Fibroblast of lung (primary cell): ENCODE results near the gene DDI2. TPM values are rescaled to one million over a fixed set of nuclear protein-coding genes. Genes with fewer than 3 reads are reported as not detected.

ENCODE experiments used
- DNase-seq, 2 donors: peaks; one replicate each; pipeline versions ENCODE4 v3.0.0 to v3.0.0-alpha.2; 2010; ENCODE audit warnings: low read depth in 2 of 2
- H2AFZ ChIP-seq: 2 replicates; pipeline ENCODE4 v1.5.1; 2012; ENCODE audit warnings: low read length, control low read depth, inconsistent platforms
- H3K27ac ChIP-seq: 2 replicates; pipeline ENCODE4 v1.5.1; 2011; ENCODE audit warnings: low read length, control low read depth; ENCODE audit not compliant: insufficient read depth
- H3K27me3 ChIP-seq: 2 replicates; pipeline ENCODE4 v1.5.1; 2011; ENCODE audit warnings: mild to moderate bottlenecking, low read length; ENCODE audit not compliant: control insufficient read depth, insufficient read depth
- H3K36me3 ChIP-seq: 2 replicates; pipeline ENCODE4 v1.5.1; 2011; ENCODE audit warnings: low read length; ENCODE audit not compliant: control insufficient read depth, insufficient read depth
- H3K4me1 ChIP-seq: 2 replicates; pipeline ENCODE4 v1.5.1; 2011; ENCODE audit warnings: low read length; ENCODE audit not compliant: control insufficient read depth, insufficient read depth; ENCODE audit errors: extremely low read depth
- H3K4me2 ChIP-seq: 2 replicates; pipeline ENCODE4 v1.5.1; 2011; ENCODE audit warnings: low read length, control low read depth; ENCODE audit not compliant: insufficient read depth; ENCODE audit errors: extremely low read depth
- H3K4me3 ChIP-seq, 4 experiments: fragments of 200-600 bp in 1 of 4; sonication (generic) in 1 of 4; replicated peaks in 1 of 4; 2 replicates each; pipeline ENCODE4 v1.5.1; 2011 to 2016; ENCODE audit warnings: low read length in 4 of 4, low read depth in 3 of 4, mild to moderate bottlenecking in 3 of 4, control low read depth in 2 of 4, inconsistent platforms in 1 of 4, mixed read lengths in 1 of 4; ENCODE audit not compliant: insufficient read depth in 1 of 4; ENCODE audit errors: control extremely low read depth in 1 of 4
- H3K79me2 ChIP-seq: 2 replicates; pipeline ENCODE4 v1.5.1; 2012; ENCODE audit warnings: mild to moderate bottlenecking, low read length, inconsistent platforms; ENCODE audit not compliant: control insufficient read depth, insufficient read depth
- H3K9ac ChIP-seq: 2 replicates; pipeline ENCODE4 v1.5.1; 2011; ENCODE audit warnings: mild to moderate bottlenecking, low read length, control low read depth; ENCODE audit not compliant: insufficient read depth
- H3K9me3 ChIP-seq: 2 replicates; pipeline ENCODE4 v1.5.1; 2012; ENCODE audit warnings: low read depth, low read length; ENCODE audit not compliant: control insufficient read depth, insufficient read depth
- H4K20me1 ChIP-seq: 2 replicates; pipeline ENCODE4 v1.5.1; 2011; ENCODE audit warnings: low read length; ENCODE audit not compliant: control insufficient read depth, insufficient read depth; ENCODE audit errors: extremely low read depth
- EZH2 ChIP-seq: IDR thresholded peaks from 2 replicates; pipeline ENCODE4 v1.5.1; 2012; ENCODE audit warnings: low read length, control low read depth, mild to moderate bottlenecking; ENCODE audit errors: missing control alignments
- polyA plus RNA-seq, 2 donors: library from polyadenylated mRNA; depleted of rRNA in 1 of 2; stranded (reverse) in 1 of 2; unstranded in 1 of 2; fragments of >200 nt; gene quantifications; 2 replicates each; pipeline ENCODE4 v1.2.1, GENCODE V29; 2011 to 2012; ENCODE audit warnings: missing spikeins in 1 of 2
- total RNA-seq: library from RNA; depleted of rRNA; stranded (reverse); fragments of >200 nt; gene quantifications from 2 replicates; pipeline ENCODE4 v1.2.1, GENCODE V29; 2014
- TF ChIP-seq, protein P1 (sequence below), 2 donors: IDR thresholded peaks in 1 of 2; conservative IDR thresholded peaks in 1 of 2; 1 replicate in 1 of 2; 2 replicates in 1 of 2; pipeline ENCODE4 v1.5.1; 2011 to 2012; ENCODE audit warnings: low read length in 2 of 2, control low read depth in 1 of 2, inconsistent platforms in 1 of 2, low read depth in 1 of 2, mild to moderate bottlenecking in 1 of 2

DDI2 gene
- total and polyA plus RNA-seq, 2 donors (not counting 1 experiment from before 2014, with no cell fraction given): 9.3 to 11.7 TPM

DNA sequence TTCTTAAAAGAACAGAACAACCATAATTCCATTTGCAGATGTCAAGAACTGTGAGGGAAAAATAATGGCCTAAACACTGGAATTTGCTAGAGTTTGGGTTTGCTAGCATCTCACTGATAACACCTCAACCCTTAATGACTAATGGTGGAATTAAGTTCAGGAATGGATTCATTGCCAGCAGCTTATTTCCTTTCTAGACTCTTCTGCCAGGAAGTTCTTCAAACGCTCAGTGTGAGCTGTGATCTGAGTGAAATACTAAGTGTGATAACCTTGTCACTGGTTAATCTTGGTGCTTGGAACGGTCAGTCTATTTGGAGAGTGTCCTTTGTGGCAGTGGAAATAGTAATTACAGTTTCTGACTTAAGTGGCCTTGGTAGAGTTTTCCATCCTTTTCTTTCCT, 45.2 kb downstream of the DDI2 start:
- Histone ChIP-seq H3K9me3 (no peaks in the 10 kb centered on the region), H2AFZ (no peak overlapping the region), H3K4me3 (no peak overlapping the region), H3K4me1 (no peaks in the 10 kb centered on the region), H3K4me2 (no peak overlapping the region), H3K79me2 (no peaks in the 10 kb centered on the region), H3K27ac (no peak overlapping the region), H3K36me3 (peaks cover 8% of the 10 kb centered on the region), H4K20me1 (no peaks in the 10 kb centered on the region), H3K27me3 (no peaks in the 10 kb centered on the region), H3K9ac (no peak overlapping the region)
- TF ChIP-seq EZH2: no peak
- TF ChIP-seq, protein P1, sequence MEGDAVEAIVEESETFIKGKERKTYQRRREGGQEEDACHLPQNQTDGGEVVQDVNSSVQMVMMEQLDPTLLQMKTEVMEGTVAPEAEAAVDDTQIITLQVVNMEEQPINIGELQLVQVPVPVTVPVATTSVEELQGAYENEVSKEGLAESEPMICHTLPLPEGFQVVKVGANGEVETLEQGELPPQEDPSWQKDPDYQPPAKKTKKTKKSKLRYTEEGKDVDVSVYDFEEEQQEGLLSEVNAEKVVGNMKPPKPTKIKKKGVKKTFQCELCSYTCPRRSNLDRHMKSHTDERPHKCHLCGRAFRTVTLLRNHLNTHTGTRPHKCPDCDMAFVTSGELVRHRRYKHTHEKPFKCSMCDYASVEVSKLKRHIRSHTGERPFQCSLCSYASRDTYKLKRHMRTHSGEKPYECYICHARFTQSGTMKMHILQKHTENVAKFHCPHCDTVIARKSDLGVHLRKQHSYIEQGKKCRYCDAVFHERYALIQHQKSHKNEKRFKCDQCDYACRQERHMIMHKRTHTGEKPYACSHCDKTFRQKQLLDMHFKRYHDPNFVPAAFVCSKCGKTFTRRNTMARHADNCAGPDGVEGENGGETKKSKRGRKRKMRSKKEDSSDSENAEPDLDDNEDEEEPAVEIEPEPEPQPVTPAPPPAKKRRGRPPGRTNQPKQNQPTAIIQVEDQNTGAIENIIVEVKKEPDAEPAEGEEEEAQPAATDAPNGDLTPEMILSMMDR (conservative IDR thresholded peaks at IDR 0.05 in 1 of 2, IDR thresholded peaks at IDR 0.05 in 1 of 2; ENCODE audit: low read depth in 1 of 2, low read length in 2 of 2): no peak
- no peak for DNase-seq

DNA sequence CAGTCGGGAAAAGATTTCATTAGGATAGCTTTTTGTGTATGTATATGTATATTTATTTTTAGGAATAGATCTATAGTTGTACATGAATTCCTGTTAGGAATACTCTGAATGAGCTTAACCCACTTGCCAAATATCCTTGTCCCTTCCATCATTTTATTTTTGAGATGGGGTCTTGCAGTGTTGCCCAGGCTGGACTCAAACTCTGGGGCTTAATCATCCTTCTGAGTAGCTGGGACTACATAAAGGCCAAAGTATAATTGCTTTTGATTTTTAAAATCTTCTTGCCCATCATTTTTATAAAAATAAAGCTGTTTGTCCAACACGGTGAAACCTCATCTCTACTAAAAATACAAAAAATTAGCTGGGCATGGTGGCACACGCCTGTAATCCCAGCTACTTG, 46.7 kb downstream of the DDI2 start:
- H3K36me3 ChIP-seq: peaks cover 8% of the 10 kb centered on the region
- H3K4me1 ChIP-seq: no peaks in the 10 kb centered on the region
- H3K27ac ChIP-seq: no peak overlapping the region
- H3K79me2 ChIP-seq: no peaks in the 10 kb centered on the region
- H3K4me2 ChIP-seq: no peak overlapping the region
- H3K27me3 ChIP-seq: no peaks in the 10 kb centered on the region
- no peak overlapping the region for H2AFZ ChIP-seq
- no peak for DNase-seq
- H4K20me1 ChIP-seq: no peaks in the 10 kb centered on the region
- H3K9me3 ChIP-seq: no peaks in the 10 kb centered on the region
- no peak overlapping the region for H3K9ac ChIP-seq
- H3K4me3 ChIP-seq: no peak overlapping the region
- TF ChIP-seq, protein P1 (conservative IDR thresholded peaks at IDR 0.05 in 1 of 2, IDR thresholded peaks at IDR 0.05 in 1 of 2; ENCODE audit: low read depth in 1 of 2, low read length in 2 of 2): no peak
- no peak for TF ChIP-seq EZH2

DNA sequence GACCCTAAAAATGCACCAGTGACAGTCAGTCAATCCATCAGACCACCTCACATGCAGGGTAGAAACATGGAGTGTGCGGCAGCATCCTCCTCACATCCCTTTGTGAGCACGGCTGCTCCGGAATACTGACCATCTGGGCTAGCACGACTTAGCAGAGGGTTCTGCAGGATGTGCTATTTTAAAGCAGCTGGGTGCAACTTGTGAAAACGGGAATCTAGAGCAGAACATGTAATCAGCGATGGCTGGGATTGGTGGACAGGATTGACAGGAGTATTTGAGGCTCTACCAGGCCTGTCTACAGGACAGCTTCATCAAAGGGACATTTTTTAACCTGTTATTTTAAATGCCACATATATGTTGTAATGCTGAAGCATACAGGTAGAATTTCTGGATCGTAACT, 50.1 kb downstream of the DDI2 start:
- H3K79me2 ChIP-seq: no peaks in the 10 kb centered on the region

More for the DNA sequence above, 50.1 kb downstream of the DDI2 start:
- H3K4me3 ChIP-seq: no peak overlapping the region
- no peak overlapping the region for H3K4me2 ChIP-seq
- no peak for TF ChIP-seq EZH2
- DNase-seq: no peak
- H3K36me3 ChIP-seq: no peaks in the 10 kb centered on the region
- H4K20me1 ChIP-seq: no peaks in the 10 kb centered on the region
- no peaks in the 10 kb centered on the region for H3K9me3 ChIP-seq
- H2AFZ ChIP-seq: no peak overlapping the region
- H3K27ac ChIP-seq: no peak overlapping the region
- no peaks in the 10 kb centered on the region for H3K4me1 ChIP-seq
- H3K9ac ChIP-seq: no peak overlapping the region
- no peaks in the 10 kb centered on the region for H3K27me3 ChIP-seq
